Measurements from ENCODE around the gene GRM5. TPM values are rescaled to one million over a fixed set of nuclear protein-coding genes. Genes with fewer than 3 reads are reported as not detected.
"Not testable (repeated sequence)": the region's sequence is repeated elsewhere in the genome, so short reads cannot be mapped to it uniquely, and the experiment has no call there.

GRM5 gene
- polyA plus RNA-seq, 4 donors: 0.09 to 0.42 (median 0.18) TPM

GRCh38 chr11:88978992-88979391 is 86.8 kb downstream of the GRM5 start:
- DNase-seq (ENCODE audit: low read depth in 4 of 4, low spot score in 3 of 4): not testable (repeated sequence)

GRCh38 chr11:88975441-88975840 is 90.3 kb downstream of the GRM5 start:
- not testable (repeated sequence) for DNase-seq (ENCODE audit: low read depth in 4 of 4, low spot score in 3 of 4)

GRCh38 chr11:88972210-88972609 is 93.6 kb downstream of the GRM5 start:
- DNase-seq (ENCODE audit: low read depth in 4 of 4, low spot score in 3 of 4): no peak

GRCh38 chr11:88961621-88962020 is 104.2 kb downstream of the GRM5 start:
- DNase-seq (ENCODE audit: low read depth in 4 of 4, low spot score in 3 of 4): not testable (repeated sequence)

GRCh38 chr11:88959857-88960256 is 105.9 kb downstream of the GRM5 start:
- DNase-seq (ENCODE audit: low read depth in 4 of 4, low spot score in 3 of 4): not testable (repeated sequence)

GRCh38 chr11:88950975-88951374 is 114.8 kb downstream of the GRM5 start:
- DNase-seq (ENCODE audit: low read depth in 4 of 4, low spot score in 3 of 4): no peak

GRCh38 chr11:88948908-88949307 is 116.9 kb downstream of the GRM5 start:
- DNase-seq (ENCODE audit: low read depth in 4 of 4, low spot score in 3 of 4): not testable (repeated sequence)

GRCh38 chr11:88947843-88948572 is 117.8 kb downstream of the GRM5 start:
- DNase-seq (ENCODE audit: low read depth in 4 of 4, low spot score in 3 of 4): not testable (repeated sequence)

- not testable (repeated sequence) for DNase-seq (ENCODE audit: low read depth in 4 of 4, low spot score in 3 of 4)
Measured at GRCh38 chr11:88929665-88930064, 136.1 kb downstream of the GRM5 start.

GRCh38 chr11:88917065-88917464 is 148.7 kb downstream of the GRM5 start:
- not testable (repeated sequence) for DNase-seq (ENCODE audit: low read depth in 4 of 4, low spot score in 3 of 4)

GRCh38 chr11:88909500-88909899 is 156.3 kb downstream of the GRM5 start:
- DNase-seq (ENCODE audit: low read depth in 4 of 4, low spot score in 3 of 4): no peak

GRCh38 chr11:88901436-88901835 is 164.3 kb downstream of the GRM5 start:
- DNase-seq (ENCODE audit: low read depth in 4 of 4, low spot score in 3 of 4): not testable (repeated sequence)

- DNase-seq (ENCODE audit: low read depth in 4 of 4, low spot score in 3 of 4): not testable (repeated sequence)
Measured at GRCh38 chr11:88888855-88889254, 176.9 kb downstream of the GRM5 start.

GRCh38 chr11:88886796-88887195 is 179.0 kb downstream of the GRM5 start:
- no peak for DNase-seq (ENCODE audit: low read depth in 4 of 4, low spot score in 3 of 4)

- DNase-seq (ENCODE audit: low read depth in 4 of 4, low spot score in 3 of 4): not testable (repeated sequence)
Measured at GRCh38 chr11:88882800-88883199, 183.0 kb downstream of the GRM5 start.

- DNase-seq (ENCODE audit: low read depth in 4 of 4, low spot score in 3 of 4): no peak
Measured at GRCh38 chr11:88861618-88862017, 204.2 kb downstream of the GRM5 start.

- not testable (repeated sequence) for DNase-seq (ENCODE audit: low read depth in 4 of 4, low spot score in 3 of 4)
Measured at GRCh38 chr11:88860431-88860830, 205.4 kb downstream of the GRM5 start.

- DNase-seq (ENCODE audit: low read depth in 4 of 4, low spot score in 3 of 4): not testable (repeated sequence)
Measured at GRCh38 chr11:88853963-88854362, 211.8 kb downstream of the GRM5 start.

GRCh38 chr11:88851547-88851946 is 214.2 kb downstream of the GRM5 start:
- not testable (repeated sequence) for DNase-seq (ENCODE audit: low read depth in 4 of 4, low spot score in 3 of 4)

- not testable (repeated sequence) for DNase-seq (ENCODE audit: low read depth in 4 of 4, low spot score in 3 of 4)
Measured at GRCh38 chr11:88849773-88850172, 216.0 kb downstream of the GRM5 start.

- no peak for DNase-seq (ENCODE audit: low read depth in 4 of 4, low spot score in 3 of 4)
Measured at GRCh38 chr11:88849368-88849767, 216.4 kb downstream of the GRM5 start.

GRCh38 chr11:88846266-88846665 is 219.5 kb downstream of the GRM5 start:
- not testable (repeated sequence) for DNase-seq (ENCODE audit: low read depth in 4 of 4, low spot score in 3 of 4)

Measured in right renal pelvis (tissue), 4 donors.